ENCODE results near the gene RCAN1. TPM values are rescaled to one million over a fixed set of nuclear protein-coding genes. Genes with fewer than 3 reads are reported as not detected.

The RCAN1 gene
- total RNA-seq, 2 experiments from 2014 or later: 6.8 to 8.9 TPM

DNA sequence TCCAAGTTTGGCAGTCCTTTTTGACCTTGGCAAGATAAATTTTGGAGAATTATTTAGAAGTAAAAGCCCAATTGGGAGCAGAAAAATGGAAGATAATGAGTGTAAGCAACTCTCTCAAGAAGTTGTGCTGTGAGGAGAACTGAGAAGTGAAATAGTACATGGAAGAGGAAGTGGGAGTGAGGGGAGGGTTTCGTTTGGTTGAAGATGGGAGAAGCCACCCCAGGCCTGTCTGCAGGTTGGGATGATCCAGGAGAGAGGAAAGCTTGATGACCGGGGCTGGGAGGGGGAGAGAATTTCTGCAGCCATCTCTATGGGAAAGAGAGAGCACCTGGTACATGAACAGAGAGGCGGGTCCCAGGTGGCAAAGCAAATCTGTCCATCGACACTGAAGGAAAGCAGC, 8.6 kb upstream of the RCAN1 start:
- H3K4me1 ChIP-seq (ENCODE audit: insufficient read depth, low read length, poor library complexity, severe bottlenecking): no peaks in the 10 kb centered on the region
- H3K4me3 ChIP-seq (ENCODE audit: low read depth, low read length, poor library complexity, severe bottlenecking): no peak overlapping the region
- TF ChIP-seq, protein P1, sequence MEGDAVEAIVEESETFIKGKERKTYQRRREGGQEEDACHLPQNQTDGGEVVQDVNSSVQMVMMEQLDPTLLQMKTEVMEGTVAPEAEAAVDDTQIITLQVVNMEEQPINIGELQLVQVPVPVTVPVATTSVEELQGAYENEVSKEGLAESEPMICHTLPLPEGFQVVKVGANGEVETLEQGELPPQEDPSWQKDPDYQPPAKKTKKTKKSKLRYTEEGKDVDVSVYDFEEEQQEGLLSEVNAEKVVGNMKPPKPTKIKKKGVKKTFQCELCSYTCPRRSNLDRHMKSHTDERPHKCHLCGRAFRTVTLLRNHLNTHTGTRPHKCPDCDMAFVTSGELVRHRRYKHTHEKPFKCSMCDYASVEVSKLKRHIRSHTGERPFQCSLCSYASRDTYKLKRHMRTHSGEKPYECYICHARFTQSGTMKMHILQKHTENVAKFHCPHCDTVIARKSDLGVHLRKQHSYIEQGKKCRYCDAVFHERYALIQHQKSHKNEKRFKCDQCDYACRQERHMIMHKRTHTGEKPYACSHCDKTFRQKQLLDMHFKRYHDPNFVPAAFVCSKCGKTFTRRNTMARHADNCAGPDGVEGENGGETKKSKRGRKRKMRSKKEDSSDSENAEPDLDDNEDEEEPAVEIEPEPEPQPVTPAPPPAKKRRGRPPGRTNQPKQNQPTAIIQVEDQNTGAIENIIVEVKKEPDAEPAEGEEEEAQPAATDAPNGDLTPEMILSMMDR (conservative IDR thresholded peaks at IDR 0.05; ENCODE audit: low read length): no peak
- no peak for TF ChIP-seq EZH2phosphoT487 (IDR thresholded peaks at IDR 0.05; ENCODE audit: borderline replicate concordance, low read depth, low read length)
- H2AFZ ChIP-seq (ENCODE audit: low read length): no peak overlapping the region
- no peaks in the 10 kb centered on the region for H3K36me3 ChIP-seq (ENCODE audit: insufficient read depth, low read length)
- no peak overlapping the region for H3K4me2 ChIP-seq (ENCODE audit: low read length)
- no peak overlapping the region for H3K27ac ChIP-seq (ENCODE audit: low read depth, low read length, poor library complexity, severe bottlenecking)
- ChIA-PET CTCF (ENCODE audit: unreplicated experiment) (no interaction called here), POLR2A (no interaction called here)
- DNase-seq (ENCODE audit: low spot score): no peak
- intact Hi-C loops (cut with micrococcal nuclease; ENCODE audit: unreplicated experiment): no loop called here
- no peaks in the 10 kb centered on the region for H3K9me3 ChIP-seq (ENCODE audit: low read length)
- no peaks in the 10 kb centered on the region for H3K79me2 ChIP-seq (ENCODE audit: insufficient read depth, low read depth, low read length)
- no TSS peak for BruUV-seq (replicated peaks)
- H3K9me2 ChIP-seq (ENCODE audit: insufficient read depth, low read length): no peaks in the 10 kb centered on the region
- no peaks in the 10 kb centered on the region for H4K20me1 ChIP-seq (ENCODE audit: insufficient read depth, low read length)

DNA sequence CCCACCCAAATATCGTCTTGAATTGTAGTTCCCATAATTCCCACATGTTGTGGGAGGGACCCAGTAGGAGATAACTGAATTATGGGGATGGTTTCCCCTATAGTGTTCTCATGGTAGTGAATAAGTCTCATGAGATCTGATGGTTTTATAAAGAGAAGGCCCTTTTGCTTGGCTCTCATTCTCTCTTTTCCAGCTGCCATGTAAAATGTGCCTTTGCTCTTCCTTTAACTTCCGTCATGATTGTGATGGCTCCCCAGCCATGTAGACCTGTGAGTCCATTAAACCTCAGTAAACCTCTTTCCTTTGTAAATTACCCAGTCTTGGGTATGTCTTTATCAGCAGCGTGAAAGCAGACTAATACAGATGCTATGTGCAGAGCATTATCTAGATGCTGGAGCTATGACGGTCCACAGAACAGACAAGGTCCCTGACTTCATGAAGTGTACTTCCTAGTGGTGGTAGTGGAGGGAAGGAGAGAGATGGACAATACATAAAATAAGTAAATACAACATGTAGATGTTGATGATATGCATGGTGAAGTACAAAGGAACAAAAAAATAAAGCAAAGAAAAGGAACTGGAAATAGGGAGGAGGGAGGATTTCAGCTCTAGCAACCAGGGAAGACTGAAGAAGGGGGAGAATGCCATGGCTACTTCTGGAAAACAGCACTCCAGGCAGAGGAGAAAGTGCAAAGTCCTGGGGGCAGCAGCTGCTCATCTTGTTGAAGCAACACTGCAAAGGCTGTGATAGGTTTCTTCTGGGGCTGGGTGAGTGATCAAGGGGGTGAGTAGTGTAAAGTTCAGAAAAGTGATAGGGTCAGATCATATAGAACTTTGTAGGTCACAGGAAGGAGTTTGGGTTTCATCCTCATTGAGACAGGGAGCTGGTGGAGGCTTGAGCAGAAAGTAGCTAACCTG, 6.8 kb upstream of the RCAN1 start:
- BruUV-seq (replicated peaks): no TSS peak
- Histone ChIP-seq H2AFZ (ENCODE audit: low read length) (no peak overlapping the region), H3K36me3 (ENCODE audit: insufficient read depth, low read length) (no peaks in the 10 kb centered on the region), H3K79me2 (ENCODE audit: insufficient read depth, low read depth, low read length) (no peaks in the 10 kb centered on the region), H3K4me3 (ENCODE audit: low read depth, low read length, poor library complexity, severe bottlenecking) (no peak overlapping the region), H4K20me1 (ENCODE audit: insufficient read depth, low read length) (no peaks in the 10 kb centered on the region), H3K4me1 (ENCODE audit: insufficient read depth, low read length, poor library complexity, severe bottlenecking) (no peaks in the 10 kb centered on the region), H3K27ac (ENCODE audit: low read depth, low read length, poor library complexity, severe bottlenecking) (no peak overlapping the region), H3K9me2 (ENCODE audit: insufficient read depth, low read length) (no peaks in the 10 kb centered on the region), H3K9me3 (ENCODE audit: low read length) (no peaks in the 10 kb centered on the region), H3K4me2 (ENCODE audit: low read length) (no peak overlapping the region)
- intact Hi-C loops (cut with micrococcal nuclease; ENCODE audit: unreplicated experiment): no loop called here
- POLR2A ChIA-PET: interaction anchor here (0.5 to 0.8 kb wide), 3 partner anchors 12 to 643 kb away, joined by 3 to 4 read pairs (median 3); no protein-coding TSS in a partner anchor
- DNase-seq (ENCODE audit: low spot score): no peak
- TF ChIP-seq, protein P1 (conservative IDR thresholded peaks at IDR 0.05; ENCODE audit: low read length): no peak
- no peak for TF ChIP-seq EZH2phosphoT487 (IDR thresholded peaks at IDR 0.05; ENCODE audit: borderline replicate concordance, low read depth, low read length)
- CTCF ChIA-PET (ENCODE audit: unreplicated experiment): no interaction called here

Data from OCI-LY7 (cell line).